GM21737 (cell line): Measurements from ENCODE around the gene C9orf152.
"Not testable (repeated sequence)": the region's sequence is repeated elsewhere in the genome, so short reads cannot be mapped to it uniquely, and the experiment has no call there.

Experiments used
- ATAC-seq: cut with Tn5 transposase; IDR thresholded peaks from one replicate; pipeline ENCODE4 v1.9.1; 2021; ENCODE audit warnings: mild to moderate bottlenecking, moderate library complexity; ENCODE audit not compliant: unreplicated experiment

C9orf152 gene

DNA sequence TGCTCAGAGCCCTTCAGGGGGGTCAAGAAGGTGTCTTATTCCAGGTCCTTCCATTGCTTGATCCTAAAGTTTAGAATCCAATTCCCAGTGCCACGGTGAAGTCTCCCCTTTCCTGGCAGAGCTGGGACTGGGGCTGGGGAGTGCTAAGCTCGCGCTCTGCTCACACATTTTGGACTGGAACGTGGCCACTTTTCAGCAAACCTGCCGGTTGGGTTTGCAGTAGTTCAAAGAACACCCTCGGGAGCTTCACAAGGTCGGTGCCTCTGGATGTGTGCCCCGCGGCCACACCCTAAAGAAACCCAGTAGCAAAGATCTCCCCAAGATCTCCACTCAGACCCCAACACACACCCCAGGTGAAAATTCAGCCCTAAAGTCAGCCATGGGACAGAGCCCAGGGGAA is at the start of gene C9orf152:
C9orf152 (minus strand) TSS at position 129 of the 400 bp plus-strand sequence. CDS start 580 bp downstream, outside the sequence.
- ATAC-seq = no peak

GRCh38 chr9:110257097-110257841 is 49.3 kb upstream of the C9orf152 start:
- no peak for ATAC-seq

DNA sequence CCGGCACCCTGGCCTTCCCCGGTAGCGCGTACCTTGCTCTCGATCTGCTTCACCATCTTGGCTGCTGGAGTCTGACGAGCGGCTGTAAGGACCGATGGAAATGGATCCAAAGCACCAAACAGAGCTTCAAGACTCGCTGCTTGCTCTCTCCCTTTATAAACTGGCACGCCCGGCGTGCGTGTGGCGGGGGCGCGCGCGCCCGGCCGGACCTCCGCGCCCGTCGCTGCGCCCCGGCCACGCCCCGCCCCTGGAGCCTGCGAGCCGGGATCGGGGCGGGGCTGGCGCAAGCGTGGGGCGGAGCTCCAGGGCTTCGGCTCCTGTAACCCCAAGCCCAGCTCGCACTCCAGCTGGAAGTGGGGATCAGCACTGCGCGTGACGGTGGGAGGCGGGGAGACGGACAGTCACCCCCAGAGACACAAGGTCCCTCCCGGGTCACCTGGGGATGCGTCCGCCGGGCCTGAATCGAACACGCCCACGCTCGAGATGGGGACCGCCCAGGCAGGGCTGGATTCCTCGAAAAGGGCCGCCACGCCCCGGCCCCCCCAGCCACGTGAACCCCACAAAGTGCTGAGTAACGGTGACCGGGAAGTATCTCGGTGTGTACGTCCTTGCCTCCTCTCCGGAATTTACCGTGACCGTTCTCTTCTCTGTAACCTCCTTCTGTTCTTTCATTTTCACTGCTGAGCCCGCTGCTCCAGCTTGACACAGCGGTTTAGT is 48.6 kb upstream of the C9orf152 start, which contains the start of gene TXN:
TXN (minus strand) TSS at position 128 of the 717 bp plus-strand sequence; CDS start at position 56, 72 bp downstream.
- peak; percentile 61 for ATAC-seq

GRCh38 chr9:110255463-110256379 is 47.8 kb upstream of the C9orf152 start:
- peak; percentile 22 for ATAC-seq

GRCh38 chr9:110255034-110255462 is 47.1 kb upstream of the C9orf152 start:
- ATAC-seq = no peak

DNA sequence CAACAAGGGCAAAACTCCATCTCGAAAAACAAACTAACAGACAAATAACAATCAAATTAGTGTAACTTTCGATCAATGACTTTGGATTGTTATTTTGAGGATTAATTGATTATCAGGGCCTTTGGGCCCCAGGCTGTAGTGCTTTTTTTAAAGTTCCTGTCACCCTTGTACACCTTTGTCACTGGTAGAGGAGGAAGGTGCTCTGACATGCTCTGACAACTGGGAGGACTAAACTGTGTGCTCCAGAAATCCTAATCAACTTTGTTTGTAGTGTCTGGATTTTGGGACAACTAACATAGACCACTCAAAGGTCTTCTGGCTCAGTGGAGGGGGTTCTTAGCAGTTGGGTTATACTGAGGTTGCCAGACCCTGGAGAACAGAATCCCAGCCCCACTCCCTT is 46.5 kb upstream of the C9orf152 start:
- ATAC-seq = no peak

GRCh38 chr9:110252509-110253139 is 44.7 kb upstream of the C9orf152 start:
- ATAC-seq = no peak

GRCh38 chr9:110251770-110252169 is 43.8 kb upstream of the C9orf152 start:
- not testable (repeated sequence) for ATAC-seq

- no peak for ATAC-seq
These were observed 43.3 kb upstream of the C9orf152 start for GRCh38 chr9:110251212-110251611.

- ATAC-seq = no peak
These were observed 41.6 kb upstream of the C9orf152 start for GRCh38 chr9:110249603-110250002.

- no peak for ATAC-seq
These were observed 40.4 kb upstream of the C9orf152 start for GRCh38 chr9:110248361-110248760.

- no peak for ATAC-seq
These were observed 38.3 kb upstream of the C9orf152 start for GRCh38 chr9:110246214-110246613.

GRCh38 chr9:110244616-110245015 is 36.7 kb upstream of the C9orf152 start:
- ATAC-seq = no peak

GRCh38 chr9:110241858-110242321 is 33.9 kb upstream of the C9orf152 start:
- no peak for ATAC-seq

- no peak for ATAC-seq
These were observed 33.4 kb upstream of the C9orf152 start for GRCh38 chr9:110241260-110241857.

DNA sequence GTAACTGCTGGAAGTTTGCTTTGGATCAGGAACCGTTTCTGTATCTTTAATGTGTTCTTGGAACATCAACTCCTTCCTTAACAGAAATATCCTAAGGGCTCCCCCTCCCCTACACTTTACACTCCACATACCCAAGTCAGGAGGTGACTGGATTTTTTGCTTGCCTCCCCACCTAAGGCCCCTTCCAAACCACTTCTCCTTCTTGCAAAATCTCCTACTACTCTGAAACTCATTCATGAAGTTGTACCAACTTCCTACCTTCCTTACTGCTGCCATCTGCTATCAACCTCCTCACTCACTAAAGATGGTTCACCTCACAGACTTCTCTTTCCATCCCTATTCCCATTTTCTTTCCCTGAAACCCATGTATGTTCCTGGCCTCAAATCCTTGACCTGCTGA is 32.2 kb upstream of the C9orf152 start:
- no peak for ATAC-seq

DNA sequence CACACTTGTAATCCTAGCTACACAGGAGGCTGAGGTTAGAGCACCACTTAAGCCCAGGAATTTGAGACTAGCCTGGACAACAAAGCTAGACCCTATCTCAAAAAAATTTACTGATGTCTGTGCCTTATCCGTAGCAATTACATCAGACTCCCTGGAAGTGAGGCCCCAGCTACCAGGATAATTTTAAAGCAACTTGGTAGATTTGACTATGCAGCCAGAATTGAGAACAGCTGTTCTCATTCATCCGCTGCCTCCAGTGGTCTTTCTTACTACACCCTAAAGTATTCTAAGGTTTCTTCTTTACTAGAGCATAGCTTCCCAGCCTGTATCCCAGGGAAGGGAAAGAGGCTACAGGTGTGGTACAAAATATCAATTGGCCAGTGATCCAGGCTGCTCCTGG is 20.4 kb upstream of the C9orf152 start:
- ATAC-seq = no peak

GRCh38 chr9:110224583-110224982 is 16.6 kb upstream of the C9orf152 start:
- no peak for ATAC-seq

DNA sequence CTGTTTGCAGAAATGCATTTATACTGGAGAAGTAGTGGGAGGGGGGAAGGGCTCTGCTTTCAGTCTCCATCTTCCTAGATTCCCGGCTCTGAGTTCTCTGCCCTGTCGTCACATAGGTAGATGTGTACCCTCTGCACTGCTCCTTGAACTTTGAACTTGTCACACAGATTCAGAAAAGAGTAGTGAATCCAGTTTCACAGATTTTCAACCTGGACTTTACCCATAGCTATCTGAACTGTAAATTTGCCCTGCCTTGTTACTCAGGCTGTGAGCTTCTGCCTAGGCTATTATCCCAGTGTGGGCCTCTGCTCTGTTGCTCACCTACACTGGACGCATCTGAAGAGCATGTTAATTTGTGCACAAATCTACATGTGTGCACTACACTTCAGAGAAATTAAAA is 12.8 kb upstream of the C9orf152 start:
- no peak for ATAC-seq

DNA sequence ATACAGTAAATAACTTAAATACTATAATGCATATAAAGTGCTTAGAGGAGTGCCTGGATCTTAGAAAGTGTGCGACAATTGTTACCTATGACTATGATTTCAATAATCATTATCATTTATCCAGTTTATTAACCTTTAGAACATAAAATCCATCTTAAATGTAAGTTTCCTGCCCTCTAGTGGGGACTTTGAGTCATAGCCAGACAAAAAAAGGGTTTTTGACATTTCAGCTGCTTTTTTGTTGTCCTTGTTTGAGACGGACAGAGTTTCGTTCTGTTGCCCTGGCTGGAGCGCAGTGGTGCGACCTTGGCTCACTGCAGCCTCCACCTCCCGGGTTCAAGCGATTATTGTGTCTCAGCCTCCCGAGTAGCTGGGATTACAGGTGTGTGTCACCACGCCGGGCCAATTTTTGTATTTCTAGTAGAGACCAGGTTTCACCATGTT is 9.7 kb upstream of the C9orf152 start:
- no peak for ATAC-seq
